Measurements from ENCODE around the gene GSTK1.

GRCh38 chr7:143304938-143305337, 41.7 kb downstream of the GSTK1 start:
- TF ChIP-seq CTCF (conservative IDR thresholded peaks at IDR 0.05) (no peak), EZH2 (IDR thresholded peaks at IDR 0.05; ENCODE audit: low read depth) (no peak)

Measured in PC-9 (cell line).